Stomach (tissue), 4 donors: ENCODE data around the gene MCOLN1.

Experiments
- CTCF ChIP-seq, 7 experiments: fragments of 450-650 bp in 4 of 7; fragments of 200-600 bp in 3 of 7; sonication (generic) in 3 of 7; IDR thresholded peaks; one replicate each; pipeline ENCODE4 v1.5.1; 2016 to 2019; ENCODE audit warnings: antibody characterized with exemption in 7 of 7, control low read depth in 2 of 7, mild to moderate bottlenecking in 1 of 7
- EP300 ChIP-seq: sonication (generic); formaldehyde crosslinking; IDR thresholded peaks from one replicate; pipeline ENCODE4 v1.6.1; 2017; ENCODE audit warnings: antibody characterized with exemption
- POLR2A ChIP-seq, 4 donors: fragments of 450-650 bp; IDR thresholded peaks; one replicate each; pipeline ENCODE4 v1.6.1; 2016; ENCODE audit warnings: antibody characterized with exemption in 4 of 4, control low read depth in 2 of 4, mild to moderate bottlenecking in 1 of 4, moderate library complexity in 1 of 4
- POLR2AphosphoS5 ChIP-seq, 3 donors: sonication (generic); formaldehyde crosslinking; IDR thresholded peaks; one replicate each; pipeline ENCODE4 v1.6.1; 2016; ENCODE audit warnings: antibody characterized with exemption in 3 of 3

- TF ChIP-seq POLR2AphosphoS5 (IDR thresholded peaks at IDR 0.05) (no peak), CTCF (IDR thresholded peaks at IDR 0.05) (no peak), EP300 (no peak), POLR2A (IDR thresholded peaks at IDR 0.05) (no peak)
Measured at GRCh38 chr19:7513809-7514642, 8.4 kb upstream of the MCOLN1 start.
